Renal pelvis (tissue), 4 donors: ENCODE results near the gene CSGALNACT2. TPM values are rescaled to one million over a fixed set of nuclear protein-coding genes. Genes with fewer than 3 reads are reported as not detected.

Source experiments
- DNase-seq: peaks from one replicate; pipeline ENCODE4 v3.0.0-alpha.2; 2013
- polyA plus RNA-seq, 3 donors: library from polyadenylated mRNA; unstranded; fragments of 120-200 nt; gene quantifications; one replicate each; pipeline ENCODE4 v1.2.1, GENCODE V29; 2013; ENCODE audit not compliant: insufficient read length in 3 of 3

CSGALNACT2 gene
- polyA plus RNA-seq, 3 donors: 16.4 to 21.3 (median 18.3) TPM

DNA sequence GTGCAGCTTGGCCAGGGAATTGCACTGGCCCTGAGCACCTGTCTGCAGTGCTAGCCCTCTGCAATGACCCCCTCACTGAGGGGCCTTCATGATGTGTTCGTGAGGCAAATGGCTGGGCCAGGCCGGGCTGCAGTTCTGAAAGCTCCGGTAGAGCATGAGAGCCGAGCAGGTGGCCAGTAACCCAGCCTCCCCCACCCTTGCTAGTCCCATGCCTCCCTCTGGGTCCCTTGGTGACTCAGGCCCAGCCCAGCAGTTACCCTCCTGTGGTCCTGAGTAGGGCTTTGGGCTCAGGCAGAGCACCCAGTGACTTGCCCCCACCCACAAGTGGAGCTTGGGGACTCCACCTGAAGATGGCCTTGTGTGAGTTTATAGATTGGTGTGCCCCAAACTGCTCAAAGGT is 16.1 kb upstream of the CSGALNACT2 start:
- no peak for DNase-seq

DNA sequence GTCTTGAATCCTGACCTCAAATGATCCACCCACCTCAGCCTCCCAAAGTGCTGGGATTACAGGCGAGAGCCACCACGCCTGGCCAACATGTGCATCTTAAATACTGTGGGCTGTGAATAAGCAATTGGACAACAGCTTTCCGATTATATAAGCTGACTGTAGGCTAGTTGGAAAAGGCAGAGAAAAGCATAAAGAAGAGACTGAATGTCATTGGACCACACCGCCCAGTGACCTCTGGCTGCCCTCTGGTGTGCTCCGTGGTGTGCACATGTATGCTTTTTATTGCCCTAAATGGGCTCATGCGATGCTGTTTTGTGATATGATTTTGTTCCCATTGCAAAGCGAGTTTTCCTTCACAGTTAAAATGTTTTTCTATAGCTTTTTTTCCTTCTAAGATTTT is 15.4 kb upstream of the CSGALNACT2 start:
- no peak for DNase-seq

DNA sequence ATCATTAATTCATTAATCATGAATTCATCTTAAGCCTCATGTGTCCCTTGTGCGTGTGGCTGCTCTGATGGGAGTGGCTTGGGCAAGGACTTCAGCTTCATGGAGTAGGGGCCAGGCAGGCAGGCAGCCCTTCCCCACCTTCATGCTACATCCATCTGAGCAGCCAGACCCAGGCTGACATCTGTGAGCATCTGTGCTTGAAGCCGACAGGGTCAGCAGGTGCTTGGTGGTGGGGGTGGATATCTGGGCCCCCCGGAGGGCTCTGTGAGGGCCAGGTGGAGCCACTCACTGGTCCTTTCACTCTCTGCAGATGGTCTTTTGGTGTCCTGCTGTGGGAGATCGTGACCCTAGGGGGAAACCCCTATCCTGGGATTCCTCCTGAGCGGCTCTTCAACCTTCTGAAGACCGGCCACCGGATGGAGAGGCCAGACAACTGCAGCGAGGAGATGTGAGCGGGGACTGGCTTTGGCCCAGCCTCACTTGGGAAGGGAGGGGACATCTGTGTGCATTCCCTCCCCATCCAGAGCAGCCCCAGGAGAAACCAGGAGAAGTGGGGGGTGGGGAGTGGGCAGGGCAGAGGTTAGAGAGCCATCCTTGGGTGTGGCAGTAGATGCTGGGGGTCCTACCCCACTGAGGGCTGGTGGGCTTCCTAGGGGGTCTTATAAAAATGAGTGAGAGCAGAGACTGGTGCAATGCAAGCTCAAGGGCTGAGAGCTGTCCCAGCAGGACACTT is 14.7 kb upstream of the CSGALNACT2 start:
- DNase-seq: no peak

GRCh38 chr10:43124094-43124521 is 14.1 kb upstream of the CSGALNACT2 start:
- DNase-seq: no peak

DNA sequence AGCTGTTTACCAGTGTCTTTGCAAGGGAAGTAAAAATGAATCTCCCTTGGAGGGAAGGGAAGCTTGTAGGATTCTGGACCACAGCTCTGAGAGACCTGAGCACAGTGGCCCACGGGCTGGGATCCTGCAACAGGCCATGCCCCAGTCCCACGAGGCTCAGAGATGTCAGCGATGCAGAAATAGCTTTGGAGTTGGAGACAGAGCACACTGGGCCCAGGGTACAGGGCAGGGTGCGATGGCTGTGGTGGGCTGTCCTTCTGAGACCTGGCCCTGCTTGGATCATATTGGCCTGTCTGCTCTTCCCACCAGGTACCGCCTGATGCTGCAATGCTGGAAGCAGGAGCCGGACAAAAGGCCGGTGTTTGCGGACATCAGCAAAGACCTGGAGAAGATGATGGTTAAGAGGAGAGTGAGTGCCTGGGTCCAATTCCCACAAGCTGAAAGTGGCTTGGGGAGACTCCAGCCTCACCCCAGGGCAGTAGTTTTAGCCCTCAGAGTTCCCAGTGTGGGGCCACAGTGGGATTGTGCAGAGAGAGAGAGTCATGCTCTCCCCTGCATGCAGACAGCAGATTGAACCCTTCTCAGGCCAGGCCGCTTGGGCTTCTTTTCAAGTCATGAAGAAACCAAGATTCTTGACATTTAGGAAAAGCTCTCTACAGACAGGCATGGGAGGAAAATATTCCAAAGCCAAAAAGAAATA is 13.5 kb upstream of the CSGALNACT2 start:
- DNase-seq: no peak

DNA sequence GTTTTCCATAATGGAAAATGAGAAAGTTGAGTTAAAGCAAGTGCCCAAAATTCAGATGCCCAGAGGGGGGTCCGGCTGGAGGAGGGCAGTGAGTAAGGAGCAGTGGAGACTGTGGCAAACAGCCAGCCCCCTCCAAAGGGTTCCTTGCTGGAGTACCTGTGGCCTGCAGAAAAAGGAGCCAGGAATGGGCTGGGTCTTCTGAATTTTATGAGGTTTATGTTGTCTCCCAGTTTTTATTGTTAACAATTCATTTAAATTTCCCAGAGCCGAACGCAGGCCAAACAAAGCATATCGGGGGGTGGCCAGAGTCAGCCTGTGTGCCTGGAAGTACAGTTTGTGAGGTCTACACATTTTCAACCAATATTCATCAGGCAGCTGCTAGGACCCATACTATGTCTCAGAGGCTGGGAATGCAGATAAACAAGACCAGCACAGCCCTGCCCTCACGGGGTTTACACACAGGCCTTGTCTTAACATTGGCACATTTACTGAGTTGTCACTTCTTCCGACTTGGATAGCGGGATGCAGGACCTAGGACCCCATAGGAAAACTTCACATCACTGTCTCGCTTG is 12.9 kb upstream of the CSGALNACT2 start:
- DNase-seq: no peak

GRCh38 chr10:43125881-43126731 is 12.1 kb upstream of the CSGALNACT2 start:
- no peak for DNase-seq

DNA sequence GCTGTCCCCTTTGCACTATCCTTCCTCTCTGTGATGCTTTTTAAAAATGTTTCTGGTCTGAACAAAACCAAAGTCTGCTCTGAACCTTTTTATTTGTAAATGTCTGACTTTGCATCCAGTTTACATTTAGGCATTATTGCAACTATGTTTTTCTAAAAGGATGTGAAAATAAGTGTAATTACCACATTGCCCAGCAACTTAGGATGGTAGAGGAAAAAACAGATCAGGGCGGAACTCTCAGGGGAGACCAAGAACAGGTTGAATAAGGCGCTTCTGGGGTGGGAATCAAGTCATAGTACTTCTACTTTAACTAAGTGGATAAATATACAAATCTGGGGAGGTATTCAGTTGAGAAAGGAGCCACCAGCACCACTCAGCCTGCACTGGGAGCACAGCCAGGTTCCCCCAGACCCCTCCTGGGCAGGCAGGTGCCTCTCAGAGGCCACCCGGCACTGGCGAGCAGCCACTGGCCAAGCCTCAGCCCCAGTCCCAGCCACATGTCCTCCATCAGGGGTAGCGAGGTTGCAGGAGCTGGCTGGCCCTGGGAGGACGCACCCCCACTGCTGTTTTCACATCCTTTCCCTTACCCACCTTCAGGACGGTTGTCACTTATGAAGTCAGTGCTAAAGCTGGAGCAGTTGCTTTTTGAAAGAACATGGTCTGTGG is 11.4 kb upstream of the CSGALNACT2 start:
- DNase-seq: no peak

DNA sequence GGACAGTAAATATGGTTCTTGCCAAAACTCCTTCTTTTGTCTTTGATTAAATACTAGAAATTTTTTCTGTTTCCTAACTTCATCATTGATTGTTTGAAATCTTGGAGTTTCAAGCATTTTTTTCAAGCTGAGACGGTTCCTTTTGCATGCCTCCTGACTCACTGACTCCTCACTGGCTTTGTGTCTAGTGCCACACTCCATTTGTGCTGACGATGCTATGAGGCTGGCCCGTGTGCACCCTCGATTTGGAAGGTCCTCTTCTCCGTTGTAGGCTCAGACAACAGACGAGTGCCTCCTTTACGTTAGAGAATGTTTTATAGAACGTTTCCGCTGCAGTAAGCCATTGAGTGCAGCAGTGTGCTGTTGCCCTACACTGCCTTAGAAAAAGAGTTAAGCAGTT is 10.8 kb upstream of the CSGALNACT2 start:
- DNase-seq: no peak

- no peak for DNase-seq
These were observed 9.9 kb upstream of the CSGALNACT2 start for GRCh38 chr10:43128331-43128730.

- no peak for DNase-seq
These were observed 9.1 kb upstream of the CSGALNACT2 start for GRCh38 chr10:43128958-43129706.

DNA sequence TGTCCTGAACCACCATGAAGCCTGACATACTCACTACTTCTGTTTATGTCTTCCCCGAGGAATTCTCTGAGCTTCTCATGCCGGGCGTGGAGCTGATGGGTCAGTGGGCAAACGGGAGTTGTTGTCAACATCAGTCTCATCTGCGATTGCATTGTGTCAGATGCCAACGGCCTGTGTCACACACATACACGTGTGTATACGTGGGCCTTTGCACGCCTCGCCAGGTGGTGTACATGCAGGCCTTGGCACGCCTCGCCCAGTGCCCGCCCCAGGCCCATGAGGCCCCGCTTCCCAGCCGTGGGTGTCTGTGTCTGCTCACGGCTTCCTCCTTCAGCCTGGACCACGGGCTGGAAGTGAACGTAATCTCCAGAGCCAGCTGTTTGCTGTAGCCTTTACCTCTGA is 7.5 kb upstream of the CSGALNACT2 start:
- no peak for DNase-seq

- DNase-seq: no peak
These were observed 7.0 kb upstream of the CSGALNACT2 start for GRCh38 chr10:43131256-43131655.

GRCh38 chr10:43131906-43132305 is 6.3 kb upstream of the CSGALNACT2 start:
- no peak for DNase-seq

DNA sequence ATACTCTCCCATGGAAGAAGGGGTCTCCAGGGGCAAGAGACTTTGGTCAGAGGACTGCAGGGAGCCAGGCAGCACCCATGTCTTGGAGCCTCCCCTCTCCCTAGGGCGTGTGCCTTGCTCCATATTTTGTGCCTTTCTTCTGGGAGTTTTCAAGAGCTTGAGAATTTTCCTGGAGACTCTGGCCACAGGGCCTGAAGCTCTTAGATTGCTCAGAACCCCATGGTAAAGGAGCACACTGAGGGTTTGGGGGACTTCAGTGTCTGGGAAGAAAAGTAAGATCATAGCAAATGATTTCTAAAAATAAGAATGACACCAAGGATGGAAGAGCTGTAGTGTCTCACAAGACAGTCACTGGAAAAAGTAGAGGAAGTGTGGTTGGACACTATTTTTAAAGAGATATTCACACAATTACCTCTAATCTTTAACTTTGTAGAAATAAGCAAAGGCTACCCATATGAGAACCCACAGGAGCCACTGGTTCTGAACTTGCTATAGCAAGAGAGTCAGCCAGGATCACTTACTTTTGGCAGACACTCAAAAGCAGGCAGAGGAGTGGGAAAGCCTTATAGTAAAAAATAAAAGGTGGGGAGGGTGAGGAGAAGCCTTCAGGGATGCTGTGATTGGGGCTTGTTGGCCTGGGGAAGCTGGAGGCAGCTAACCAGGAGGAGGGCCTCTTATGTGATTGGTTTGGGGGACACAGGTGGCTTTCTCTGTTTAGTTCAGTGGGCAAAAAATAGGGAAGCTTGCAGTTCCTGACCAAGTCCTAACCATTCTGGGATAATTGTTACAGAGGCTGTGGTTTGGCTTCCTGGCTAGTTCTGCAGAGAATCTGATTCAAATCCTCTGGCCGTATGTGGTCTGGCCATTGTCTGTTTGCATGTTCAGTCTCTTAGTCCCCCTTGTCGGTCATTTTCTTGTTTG is 5.1 kb upstream of the CSGALNACT2 start:
- no peak for DNase-seq

DNA sequence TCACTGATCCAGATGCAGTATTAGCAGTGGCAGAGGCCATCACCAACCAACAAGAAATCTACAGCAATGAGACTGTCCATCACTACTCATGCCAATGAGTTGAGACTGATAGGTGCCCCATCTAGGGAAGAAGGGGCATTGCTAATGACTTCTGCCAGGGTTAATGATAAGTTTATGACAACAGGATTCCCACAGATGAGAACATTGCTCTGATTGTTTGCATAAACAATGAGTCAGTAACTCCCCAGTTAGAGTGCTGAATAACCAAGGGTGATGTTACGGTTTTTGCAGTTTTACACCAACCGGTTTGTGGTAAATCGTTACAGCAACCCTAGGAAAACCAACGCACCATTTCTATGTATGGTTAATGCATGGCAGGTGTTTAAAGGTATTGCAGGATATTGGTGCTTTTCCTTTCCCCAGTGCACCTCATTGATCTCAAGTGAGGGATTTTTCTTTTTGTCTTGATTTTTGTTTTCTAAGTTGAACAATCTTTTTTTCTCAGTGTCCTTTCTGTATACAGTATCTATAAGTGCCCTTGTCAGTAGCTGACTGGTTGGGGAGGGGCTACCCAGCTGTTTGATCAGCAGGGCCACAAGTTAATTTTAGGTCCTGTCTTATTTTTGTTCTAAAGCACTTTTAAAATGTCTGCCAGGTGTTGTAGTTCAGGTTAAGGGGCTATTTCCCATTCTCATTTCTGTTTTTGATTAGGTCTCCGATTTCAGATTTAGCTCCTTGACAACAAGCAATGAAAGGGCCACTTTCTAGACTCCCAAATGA is 3.9 kb upstream of the CSGALNACT2 start:
- no peak for DNase-seq

DNA sequence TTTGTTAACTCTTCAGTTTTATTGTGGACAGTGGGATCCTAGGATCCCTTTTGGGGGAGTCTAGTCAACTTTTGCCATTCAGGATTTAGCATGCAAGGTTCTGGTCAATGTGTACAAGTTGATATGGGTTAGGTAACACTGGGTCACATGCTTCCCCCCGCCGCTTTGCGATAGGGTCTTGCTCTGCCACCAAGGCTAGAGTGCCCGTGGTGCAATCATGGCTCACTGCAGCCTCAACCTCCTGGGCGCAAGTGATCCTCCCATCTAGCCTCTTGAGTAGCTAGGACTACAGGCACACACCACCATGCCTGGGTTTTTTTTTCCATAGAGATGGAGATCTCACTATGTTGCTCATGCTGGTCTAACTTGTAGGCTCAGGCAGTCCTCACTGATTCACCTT is 3.2 kb upstream of the CSGALNACT2 start:
- no peak for DNase-seq

DNA sequence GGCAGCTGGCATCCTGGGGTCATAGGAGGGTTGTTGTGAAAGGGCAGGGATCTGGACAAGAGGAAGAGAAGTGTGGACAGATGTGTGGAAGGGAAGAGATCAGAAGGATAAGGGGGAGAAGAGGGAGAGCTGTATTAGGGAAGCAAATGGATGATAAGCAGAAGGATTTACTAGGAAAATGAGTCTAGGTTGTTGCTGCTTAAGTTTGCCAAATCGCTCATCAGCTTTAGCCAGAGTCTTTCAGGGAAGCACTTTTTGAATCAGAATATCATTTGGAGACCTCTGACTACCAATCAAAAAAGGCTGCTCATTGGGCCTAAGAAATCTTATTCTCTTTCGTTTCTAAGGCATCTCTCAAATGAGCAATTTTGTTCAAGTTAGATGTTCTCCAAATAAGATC is 2.6 kb upstream of the CSGALNACT2 start:
- DNase-seq: no peak

GRCh38 chr10:43136432-43136831 is 1.8 kb upstream of the CSGALNACT2 start:
- no peak for DNase-seq
